Pancreas (tissue), 10 donors: Measurements from ENCODE around the gene GCFC2. TPM values are rescaled to one million over a fixed set of nuclear protein-coding genes. Genes with fewer than 3 reads are reported as not detected.

Experiments
- ATAC-seq, 4 donors: fragments of 200-7000 bp; cut with Tn5 transposase; one replicate each; pipeline versions ENCODE4 v1.8.0 to v1.9.1; 2020; ENCODE audit warnings: mild to moderate bottlenecking in 4 of 4, moderate library complexity in 4 of 4
- DNase-seq, 6 donors: peaks; one replicate each; pipeline ENCODE4 v3.0.0-alpha.2; 2020
- FAIRE-seq: peaks from 2 replicates; lab custom pipeline; 2012; peaks lifted over from hg19 to GRCh38; lab: Jason Lieb, UNC
- H3K27ac ChIP-seq, 4 donors: fragments of 200-600 bp; sonication (generic); 1 replicate in 3 of 4; 2 replicates in 1 of 4; pipeline versions ENCODE4 v1.5.0 to v1.8.0; 2020
- H3K27me3 ChIP-seq, 4 donors: fragments of 200-600 bp; one replicate each; pipeline ENCODE4 v1.8.0; 2021
- H3K36me3 ChIP-seq, 3 donors: fragments of 200-600 bp; sonication (generic) in 1 of 3; one replicate each; pipeline versions ENCODE4 v1.5.0 to v1.8.0; 2020 to 2021
- H3K4me1 ChIP-seq, 3 donors: fragments of 200-600 bp; one replicate each; pipeline ENCODE4 v1.8.0; 2021
- H3K4me3 ChIP-seq, 4 donors: fragments of 200-600 bp; sonication (generic) in 2 of 4; one replicate each; pipeline versions ENCODE4 v1.5.0 to v1.8.0; 2020 to 2021
- H3K9me3 ChIP-seq, 4 donors: fragments of 200-600 bp; one replicate each; pipeline ENCODE4 v1.8.0; 2021
- WGBS, 2 donors: extraction: QIAGEN DNeasy Blood & Tissue Kit; methylation state at CpG; one replicate each; pipeline ENCODE4 v1.1.7; 2013; 5-methylcytosine and 5-hydroxymethylcytosine counted together
- intact Hi-C, 3 donors: fragments of 100-400 bp; cut with DNase I; formaldehyde crosslinking; loops; one replicate each; pipeline versions ENCODE4 v1.11.1 to v1.14.2; 2022
- polyA plus RNA-seq, 2 donors: library from polyadenylated mRNA; stranded (reverse); fragments of 200-250 nt; gene quantifications; one replicate each; pipeline ENCODE4 v1.2.3, GENCODE V29; 2013
- total RNA-seq, 6 donors: library from RNA; stranded (reverse); fragmentation: NEBNext Ultra II Directional in 4 of 6; extraction: Animal tissue kit (Norgen Biotek cat#: 25700) in 4 of 6; gene quantifications; one replicate each; pipeline versions ENCODE4 v1.2.1 to v1.2.4, GENCODE V29; 2021 to 2023
- TF ChIP-seq, protein P1 (sequence below), 4 donors: fragments of 200-600 bp; sonication (generic) in 3 of 4; IDR thresholded peaks; one replicate each; pipeline versions ENCODE4 v1.5.0 to v1.8.0; 2021; ENCODE audit warnings: antibody characterized with exemption in 4 of 4
- donor health status: healthy with polysubstance abuse.
- donor health status: DM: no; HTN: no; CAD: no; lungs with moderate emphysema.
- donor health status: DM: no; HTN: no; CAD: no.
- donor health status: control.
- donor health status: control.
- donor health status: Bipolar disorder and iron deficiency.
- donor health status: DM: yes; HTN: yes; CAD: no.
- donor health status: DM: no; HTN: no; CAD: no.
- donor health status: DM: no; HTN: no; CAD: no.
- donor health status: DM: yes; HTN: yes; CAD: no.

GCFC2 gene
- total and polyA plus RNA-seq, 8 donors: 11.5 to 22.5 (median 14.6) TPM

GRCh38 chr2:75656563-75656962, 54.2 kb downstream of the GCFC2 start:
- FAIRE-seq: no peak
- Histone ChIP-seq H3K4me1 (no peaks in the 10 kb centered on the region), H3K36me3 (peaks cover 0 to 63% (median 25%) of the 10 kb centered on the region in 3 donors), H3K27me3 (no peaks in the 10 kb centered on the region), H3K9me3 (no peaks in the 10 kb centered on the region), H3K4me3 (no peak overlapping the region), H3K27ac (no peak overlapping the region)
- no peak for DNase-seq
- ATAC-seq: no peak
- WGBS, 2 donors: 85 to 91% methylated on average over 1 of the region's 1 CpG
- TF ChIP-seq, protein P1, sequence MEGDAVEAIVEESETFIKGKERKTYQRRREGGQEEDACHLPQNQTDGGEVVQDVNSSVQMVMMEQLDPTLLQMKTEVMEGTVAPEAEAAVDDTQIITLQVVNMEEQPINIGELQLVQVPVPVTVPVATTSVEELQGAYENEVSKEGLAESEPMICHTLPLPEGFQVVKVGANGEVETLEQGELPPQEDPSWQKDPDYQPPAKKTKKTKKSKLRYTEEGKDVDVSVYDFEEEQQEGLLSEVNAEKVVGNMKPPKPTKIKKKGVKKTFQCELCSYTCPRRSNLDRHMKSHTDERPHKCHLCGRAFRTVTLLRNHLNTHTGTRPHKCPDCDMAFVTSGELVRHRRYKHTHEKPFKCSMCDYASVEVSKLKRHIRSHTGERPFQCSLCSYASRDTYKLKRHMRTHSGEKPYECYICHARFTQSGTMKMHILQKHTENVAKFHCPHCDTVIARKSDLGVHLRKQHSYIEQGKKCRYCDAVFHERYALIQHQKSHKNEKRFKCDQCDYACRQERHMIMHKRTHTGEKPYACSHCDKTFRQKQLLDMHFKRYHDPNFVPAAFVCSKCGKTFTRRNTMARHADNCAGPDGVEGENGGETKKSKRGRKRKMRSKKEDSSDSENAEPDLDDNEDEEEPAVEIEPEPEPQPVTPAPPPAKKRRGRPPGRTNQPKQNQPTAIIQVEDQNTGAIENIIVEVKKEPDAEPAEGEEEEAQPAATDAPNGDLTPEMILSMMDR (IDR thresholded peaks at IDR 0.05): no peak
- intact Hi-C loops: no loop called here

GRCh38 chr2:75655861-75656260, 54.9 kb downstream of the GCFC2 start:
- Histone ChIP-seq H3K4me3 (no peak overlapping the region), H3K27ac (no peak overlapping the region), H3K27me3 (no peaks in the 10 kb centered on the region), H3K4me1 (no peaks in the 10 kb centered on the region), H3K9me3 (no peaks in the 10 kb centered on the region), H3K36me3 (peaks cover 0 to 62% (median 25%) of the 10 kb centered on the region in 3 donors)
- DNase-seq (no peak), ATAC-seq (no peak), FAIRE-seq (no peak)
- TF ChIP-seq, protein P1 (IDR thresholded peaks at IDR 0.05): no peak
- 87 to 89% methylated on average over 1 of the region's 1 CpG for WGBS, 2 donors
- intact Hi-C loops: no loop called here

GRCh38 chr2:75654012-75654411, 56.7 kb downstream of the GCFC2 start:
- Histone ChIP-seq H3K27me3 (no peaks in the 10 kb centered on the region), H3K27ac (no peak overlapping the region), H3K36me3 (peaks cover 0 to 52% (median 20%) of the 10 kb centered on the region in 3 donors), H3K4me1 (no peaks in the 10 kb centered on the region), H3K9me3 (no peaks in the 10 kb centered on the region), H3K4me3 (no peak overlapping the region)
- FAIRE-seq: no peak
- TF ChIP-seq, protein P1 (IDR thresholded peaks at IDR 0.05): no peak
- no peak for DNase-seq
- intact Hi-C loops: no loop called here
- WGBS, 2 donors: 97 to 98% methylated on average over 2 of the region's 2 CpGs
- no peak for ATAC-seq

GRCh38 chr2:75647771-75648170, 62.9 kb downstream of the GCFC2 start:
- H3K27ac ChIP-seq: no peak overlapping the region
- WGBS, 2 donors: 45 to 80% methylated on average over 3 of the region's 3 CpGs
- H3K4me3 ChIP-seq: peak overlapping the region in 2 of 4 donors; percentile 90 to 95
- H3K27me3 ChIP-seq: no peaks in the 10 kb centered on the region
- ATAC-seq (no peak), DNase-seq (no peak), FAIRE-seq (no peak)
- intact Hi-C loops: no loop called here
- H3K36me3 ChIP-seq: peaks cover 0 to 10% (median 2%) of the 10 kb centered on the region in 3 donors
- peaks cover 0 to 11% (median 4%) of the 10 kb centered on the region in 3 donors for H3K4me1 ChIP-seq
- TF ChIP-seq, protein P1 (IDR thresholded peaks at IDR 0.05): no peak
- H3K9me3 ChIP-seq: no peaks in the 10 kb centered on the region

DNA sequence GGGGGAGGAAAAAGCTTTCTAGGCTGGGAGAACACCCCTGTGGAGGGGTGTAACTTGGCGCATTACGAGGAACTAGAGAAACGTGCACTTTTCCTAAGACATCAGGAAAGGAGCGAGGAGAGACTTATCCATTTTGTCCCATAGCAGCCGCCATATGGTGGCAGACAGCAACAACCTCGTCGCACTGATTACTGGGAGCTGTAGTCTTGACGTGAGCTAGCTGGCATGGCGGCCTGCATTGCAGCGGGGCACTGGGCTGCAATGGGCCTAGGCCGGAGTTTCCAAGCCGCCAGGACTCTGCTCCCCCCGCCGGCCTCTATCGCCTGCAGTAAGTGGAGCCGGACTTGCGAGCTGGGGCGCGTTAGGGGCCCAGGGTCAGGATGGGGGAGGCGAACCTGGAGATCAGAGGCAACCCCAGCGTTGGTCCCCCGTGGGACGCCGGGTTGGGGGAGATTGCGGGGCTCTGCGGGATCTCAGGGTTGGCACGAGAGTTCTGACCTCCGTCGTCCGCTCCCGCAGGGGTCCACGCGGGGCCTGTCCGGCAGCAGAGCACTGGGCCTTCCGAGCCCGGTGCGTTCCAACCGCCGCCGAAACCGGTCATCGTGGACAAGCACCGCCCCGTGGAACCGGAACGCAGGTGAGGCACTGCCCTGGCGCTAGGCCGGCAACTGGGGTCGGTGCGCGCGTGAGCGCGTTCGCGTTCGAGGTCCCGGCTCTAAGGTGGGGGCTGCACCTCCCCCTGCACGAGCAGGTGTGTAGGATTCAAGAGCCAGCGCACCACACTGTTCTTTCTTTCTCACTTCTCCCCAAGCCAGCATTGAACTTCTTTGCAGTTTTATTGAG, 63.9 kb downstream of the GCFC2 start, which contains the start of gene MRPL19:
MRPL19 (plus strand) TSS at position 201 of the 843 bp plus-strand sequence; CDS start at position 226, 25 bp downstream.
- Histone ChIP-seq H3K27ac (peak within 1 kb of the TSS; percentile 63 to 84 (median 78)), H3K4me1 (peaks cover 0 to 11% (median 4%) of the 10 kb centered on the region in 3 donors), H3K36me3 (peaks cover 0 to under 1% (median 0%) of the 10 kb centered on the region in 3 donors), H3K9me3 (no peaks in the 10 kb centered on the region), H3K27me3 (no peaks in the 10 kb centered on the region), H3K4me3 (peak within 1 kb of the TSS; percentile 82 to 97 (median 92))
- DNase-seq (peak; percentile 80 to 92 (median 84)), FAIRE-seq (no peak), ATAC-seq (peak; percentile 98 to 99 (median 99))
- TF ChIP-seq, protein P1 (IDR thresholded peaks at IDR 0.05): no peak
- intact Hi-C loops: no loop called here
- 0 to 1% methylated on average over 41 to 60 of the region's 60 CpGs for WGBS, 2 donors
